IPS-20b (cell line): Measurements from ENCODE around the gene FBXW8.

Experiments used
- H3K27ac ChIP-seq: one replicate; pipeline ENCODE4 v1.5.1; 2013; ENCODE audit warnings: low read length
- H3K27me3 ChIP-seq: 2 replicates; pipeline ENCODE4 v1.6.1; 2013; ENCODE audit warnings: mild to moderate bottlenecking, low read length, inconsistent platforms; ENCODE audit not compliant: insufficient read depth
- H3K36me3 ChIP-seq: 2 replicates; pipeline ENCODE4 v1.6.1; 2013; ENCODE audit warnings: low read depth, mild to moderate bottlenecking, inconsistent platforms, low read length, moderate library complexity; ENCODE audit not compliant: insufficient read depth
- H3K4me1 ChIP-seq: 2 replicates; pipeline ENCODE4 v1.6.1; 2013; ENCODE audit warnings: mild to moderate bottlenecking, control low read depth, inconsistent platforms, low read length, moderate library complexity; ENCODE audit not compliant: insufficient read depth
- H3K4me3 ChIP-seq: 2 replicates; pipeline ENCODE4 v1.5.1; 2013; ENCODE audit warnings: mild to moderate bottlenecking, low read length, inconsistent platforms
- H3K9ac ChIP-seq: 2 replicates; pipeline ENCODE4 v1.6.1; 2013; ENCODE audit warnings: low read depth, mild to moderate bottlenecking, inconsistent platforms, low read length, moderate library complexity
- H3K9me3 ChIP-seq: 2 replicates; pipeline ENCODE4 v1.6.1; 2013; ENCODE audit warnings: mild to moderate bottlenecking, low read depth, low read length, inconsistent platforms; ENCODE audit not compliant: insufficient read depth

The FBXW8 gene

GRCh38 chr12:116990329-116990728 lies 79.6 kb downstream of the FBXW8 start:
- Histone ChIP-seq H3K4me1 (no peaks in the 10 kb centered on the region), H3K4me3 (no peak overlapping the region), H3K27ac (no peak overlapping the region), H3K9me3 (no peaks in the 10 kb centered on the region), H3K9ac (no peak overlapping the region), H3K36me3 (peaks cover 34% of the 10 kb centered on the region), H3K27me3 (no peaks in the 10 kb centered on the region)

DNA sequence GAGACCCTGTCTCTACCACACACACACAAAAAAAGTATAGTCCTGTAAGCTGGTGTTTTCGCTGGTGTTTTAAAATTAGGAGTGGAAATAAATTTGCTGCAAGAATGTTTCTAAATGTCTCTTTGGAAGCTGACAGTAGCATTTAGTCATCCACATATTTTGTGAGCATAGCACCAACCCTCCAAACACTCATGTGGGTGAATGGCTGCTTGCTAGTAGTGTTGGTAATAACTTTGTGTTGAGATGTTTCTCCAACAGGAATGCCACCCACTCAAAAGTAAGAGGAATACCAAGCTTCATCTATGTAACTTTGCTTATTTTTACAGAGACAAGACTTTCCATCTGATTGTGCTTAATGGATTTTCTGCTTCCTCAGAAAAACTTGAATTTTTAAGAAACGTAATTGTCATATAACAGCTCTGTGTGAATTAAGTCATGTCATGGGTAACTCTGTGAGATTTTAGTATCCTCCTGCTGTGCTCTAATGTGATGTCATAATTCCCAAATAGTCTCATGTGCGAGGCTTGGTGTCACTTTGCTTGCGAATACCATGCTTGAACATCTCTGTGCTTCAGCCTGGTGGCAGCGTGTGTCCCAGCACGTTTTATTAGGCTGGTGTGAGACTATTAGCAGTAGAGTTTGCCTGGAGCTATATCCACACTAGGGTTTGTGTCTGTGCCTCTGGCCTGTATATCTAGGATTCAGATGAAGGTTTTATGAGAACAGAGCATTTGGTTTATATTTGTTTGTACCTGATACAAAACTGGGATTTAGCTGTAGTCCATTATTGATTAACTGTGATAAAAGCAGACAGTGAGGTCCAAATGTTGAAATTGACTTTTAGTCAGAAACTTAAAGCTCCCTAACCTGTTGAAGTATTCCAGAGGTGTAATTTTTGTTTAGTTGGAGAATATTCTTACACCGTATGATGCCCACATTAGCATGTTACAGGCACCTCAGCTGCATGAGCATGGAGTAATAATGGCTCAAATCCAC lies 80.5 kb downstream of the FBXW8 start:
- H3K9ac ChIP-seq, result no peak overlapping the region
- no peaks in the 10 kb centered on the region for H3K27me3 ChIP-seq
- H3K36me3 ChIP-seq, result peaks cover 27% of the 10 kb centered on the region
- H3K27ac ChIP-seq, result no peak overlapping the region
- no peaks in the 10 kb centered on the region for H3K9me3 ChIP-seq
- no peaks in the 10 kb centered on the region for H3K4me1 ChIP-seq
- no peak overlapping the region for H3K4me3 ChIP-seq

GRCh38 chr12:116996093-116996492 lies 85.3 kb downstream of the FBXW8 start:
- Histone ChIP-seq H3K9ac (no peak overlapping the region), H3K4me3 (no peak overlapping the region), H3K36me3 (peaks cover 5% of the 10 kb centered on the region; the same call in 1 of the 2 replicates), H3K27ac (no peak overlapping the region), H3K9me3 (no peaks in the 10 kb centered on the region), H3K4me1 (peaks cover 6% of the 10 kb centered on the region; the same call in 1 of the 2 replicates), H3K27me3 (no peaks in the 10 kb centered on the region)

GRCh38 chr12:116996621-116997020 lies 85.9 kb downstream of the FBXW8 start:
- Histone ChIP-seq H3K4me3 (no peak overlapping the region), H3K27ac (no peak overlapping the region), H3K27me3 (no peaks in the 10 kb centered on the region), H3K36me3 (no peaks in the 10 kb centered on the region; the same call in 1 of the 2 replicates), H3K9ac (no peak overlapping the region), H3K4me1 (peaks cover 6% of the 10 kb centered on the region; the same call in 1 of the 2 replicates), H3K9me3 (no peaks in the 10 kb centered on the region)

- Histone ChIP-seq H3K4me1 (peaks cover 11% of the 10 kb centered on the region; the same call in 1 of the 2 replicates), H3K27ac (no peak overlapping the region), H3K4me3 (no peak overlapping the region), H3K9ac (no peak overlapping the region), H3K9me3 (no peaks in the 10 kb centered on the region), H3K27me3 (no peaks in the 10 kb centered on the region), H3K36me3 (no peaks in the 10 kb centered on the region)
These were observed 88.3 kb downstream of the FBXW8 start for GRCh38 chr12:116999066-116999465.

DNA sequence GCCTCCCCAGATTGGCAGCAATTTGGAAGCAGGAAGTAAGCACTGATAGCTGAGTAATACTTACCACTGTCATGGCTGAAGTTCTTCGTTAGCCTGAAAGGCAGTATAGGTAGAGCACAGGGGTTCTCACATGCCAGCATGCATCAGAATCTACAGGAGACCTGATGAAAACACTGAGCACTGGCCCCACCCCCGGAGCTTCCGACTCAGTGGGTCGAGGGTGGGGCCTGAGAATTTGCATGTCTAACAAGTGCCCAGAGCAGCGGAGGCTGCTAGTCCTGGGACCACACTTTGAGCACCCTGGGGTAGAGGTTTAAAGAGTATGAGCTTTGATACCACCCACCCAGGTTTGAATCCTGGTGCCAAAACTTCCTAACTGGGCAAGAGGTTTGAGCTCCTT lies 89.6 kb downstream of the FBXW8 start:
- Histone ChIP-seq H3K9ac (no peak overlapping the region), H3K4me1 (peaks cover 16% of the 10 kb centered on the region; the same call in 1 of the 2 replicates), H3K27ac (no peak overlapping the region), H3K9me3 (no peaks in the 10 kb centered on the region), H3K27me3 (no peaks in the 10 kb centered on the region), H3K4me3 (no peak overlapping the region), H3K36me3 (0 out of 2 replicates have a peak, but pooled peaks cover 4% of the 10 kb centered on the region)

DNA sequence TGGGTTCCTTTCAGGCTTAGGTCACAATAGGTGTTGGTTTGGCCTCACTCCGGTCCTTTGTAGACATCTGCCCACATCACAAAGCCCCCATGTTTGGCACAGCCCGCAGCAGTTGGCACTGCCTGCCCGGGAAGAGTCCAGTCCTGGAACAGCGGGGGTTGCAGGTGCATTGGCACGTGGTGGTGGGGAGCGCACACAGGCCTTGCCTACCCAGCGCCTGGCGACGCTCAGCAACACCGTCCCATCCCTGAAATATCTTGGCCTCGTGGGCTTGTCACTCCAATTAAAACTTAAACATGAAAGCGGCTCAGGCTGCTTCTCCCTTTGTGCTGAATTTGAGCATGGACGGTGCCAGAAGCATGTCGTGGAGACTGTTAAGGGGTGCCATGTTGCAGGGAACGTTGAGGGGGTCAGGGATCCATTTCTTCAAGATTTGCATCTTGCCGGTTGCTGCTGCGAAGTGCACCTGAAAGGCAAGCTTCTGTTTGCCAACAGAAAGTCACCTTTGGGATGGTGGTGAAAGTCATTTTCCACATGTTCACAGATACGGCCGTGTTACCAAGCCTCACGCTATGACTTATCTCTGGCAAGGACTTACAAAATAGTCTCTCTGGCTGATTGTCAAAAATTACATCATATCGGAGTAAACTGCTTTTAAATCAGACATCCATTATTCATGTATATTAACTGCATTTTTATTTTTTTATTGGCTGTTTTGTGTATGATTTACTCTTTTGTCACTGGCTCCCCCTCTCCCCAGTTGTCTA lies 91.5 kb downstream of the FBXW8 start:
- Histone ChIP-seq H3K9ac (no peak overlapping the region), H3K9me3 (no peaks in the 10 kb centered on the region), H3K27me3 (no peaks in the 10 kb centered on the region), H3K36me3 (peaks cover 6% of the 10 kb centered on the region; the same call in 1 of the 2 replicates), H3K4me1 (peaks cover 19% of the 10 kb centered on the region; the same call in 1 of the 2 replicates), H3K4me3 (no peak overlapping the region), H3K27ac (no peak overlapping the region)

- Histone ChIP-seq H3K27ac (no peak overlapping the region), H3K4me3 (no peak overlapping the region), H3K4me1 (peaks cover 22% of the 10 kb centered on the region; the same call in 1 of the 2 replicates), H3K9me3 (no peaks in the 10 kb centered on the region), H3K27me3 (no peaks in the 10 kb centered on the region), H3K36me3 (peaks cover 6% of the 10 kb centered on the region; the same call in 1 of the 2 replicates), H3K9ac (no peak overlapping the region)
These were observed 93.2 kb downstream of the FBXW8 start for GRCh38 chr12:117003883-117004404.

GRCh38 chr12:117005417-117006046 lies 94.8 kb downstream of the FBXW8 start:
- Histone ChIP-seq H3K36me3 (peaks cover 6% of the 10 kb centered on the region; the same call in 1 of the 2 replicates), H3K4me1 (peaks cover 36% of the 10 kb centered on the region; the same call in 1 of the 2 replicates), H3K27me3 (no peaks in the 10 kb centered on the region)

DNA sequence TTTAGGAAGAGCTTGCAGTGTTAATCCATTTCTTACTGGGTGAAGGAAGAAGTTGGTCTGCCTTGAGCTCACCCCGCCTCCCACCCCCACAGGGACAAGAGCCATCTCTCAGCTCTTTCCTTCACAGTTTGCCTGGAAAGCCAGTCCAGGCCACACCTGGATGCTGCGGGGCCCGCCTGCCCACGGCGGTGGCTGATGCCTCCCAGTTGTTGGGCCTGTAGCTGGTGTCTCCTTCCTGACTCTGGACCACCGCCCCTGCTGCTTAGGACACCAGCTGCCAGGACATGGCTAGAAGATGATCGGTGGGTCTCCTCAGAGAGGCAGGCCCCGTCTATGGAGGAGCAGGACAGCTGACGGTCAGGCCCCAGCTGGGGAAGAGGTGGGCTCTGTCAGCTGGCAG lies 95.6 kb downstream of the FBXW8 start:
- H3K9me3 ChIP-seq, result no peaks in the 10 kb centered on the region
- no peak overlapping the region for H3K4me3 ChIP-seq
- no peak overlapping the region for H3K27ac ChIP-seq
- no peak overlapping the region for H3K9ac ChIP-seq
- peaks cover 6% of the 10 kb centered on the region; the same call in 1 of the 2 replicates for H3K36me3 ChIP-seq
- H3K4me1 ChIP-seq, result peaks cover 40% of the 10 kb centered on the region; the same call in 1 of the 2 replicates
- no peaks in the 10 kb centered on the region for H3K27me3 ChIP-seq

More at GRCh38 chr12:117005417-117006046, 94.8 kb downstream of the FBXW8 start:
- no peak overlapping the region for H3K27ac ChIP-seq
- H3K4me3 ChIP-seq, result no peak overlapping the region
- H3K9me3 ChIP-seq, result no peaks in the 10 kb centered on the region
- no peak overlapping the region for H3K9ac ChIP-seq

DNA sequence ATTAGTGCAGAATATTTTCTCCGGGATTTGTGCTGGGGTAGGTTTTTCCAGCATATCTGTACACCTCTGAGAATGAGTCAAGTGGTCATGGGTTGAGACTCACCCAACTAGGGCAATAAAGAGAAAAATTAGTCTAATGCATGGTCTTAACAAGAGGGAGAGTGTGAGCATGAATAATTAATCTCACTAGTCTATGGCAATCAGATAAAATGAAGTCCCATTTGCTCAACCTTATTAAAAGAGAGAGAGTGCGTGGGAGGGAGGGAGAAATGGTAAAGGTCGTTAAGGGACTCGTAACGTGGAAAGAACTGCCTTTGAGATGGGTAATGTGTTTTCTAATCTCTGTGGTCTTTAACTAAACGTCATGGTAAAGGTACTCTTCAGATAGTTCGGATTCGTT lies 96.8 kb downstream of the FBXW8 start:
- Histone ChIP-seq H3K27me3 (no peaks in the 10 kb centered on the region), H3K4me1 (peaks cover 53% of the 10 kb centered on the region; the same call in 1 of the 2 replicates), H3K4me3 (no peak overlapping the region), H3K27ac (no peak overlapping the region), H3K36me3 (peaks cover 6% of the 10 kb centered on the region; the same call in 1 of the 2 replicates), H3K9me3 (no peaks in the 10 kb centered on the region), H3K9ac (no peak overlapping the region)
